ENCODE measurements around the gene LENEP.
A peak's percentile ranks its signal among the peaks of the same experiment; 100 is the strongest.

LENEP gene

GRCh38 chr1:154993572-154994268 lies at the start of gene LENEP:
TSS of gene LENEP (plus strand) at chr1:154993586. CDS start at chr1:154993608, 22 bp downstream.
- H3K4me3 ChIP-seq (ENCODE audit: low read depth, low read length) = no peak within 1 kb of the TSS
- no peak for TF ChIP-seq CTCF (IDR thresholded peaks at IDR 0.05; ENCODE audit: borderline replicate concordance, insufficient read depth, low read depth, low read length)

- peak; percentile 86 for TF ChIP-seq CTCF (IDR thresholded peaks at IDR 0.05; ENCODE audit: borderline replicate concordance, insufficient read depth, low read depth, low read length)
- peak overlapping the region; percentile 13 for H3K4me3 ChIP-seq (ENCODE audit: low read depth, low read length)
These were observed 49.6 kb upstream of the LENEP start for GRCh38 chr1:154943649-154944400.

GRCh38 chr1:154944401-154945159 lies 48.8 kb upstream of the LENEP start:
- no peak for TF ChIP-seq CTCF (IDR thresholded peaks at IDR 0.05; ENCODE audit: borderline replicate concordance, insufficient read depth, low read depth, low read length)
- H3K4me3 ChIP-seq (ENCODE audit: low read depth, low read length) = no peak overlapping the region

GRCh38 chr1:154945160-154945961 lies 48.0 kb upstream of the LENEP start:
- H3K4me3 ChIP-seq (ENCODE audit: low read depth, low read length) = no peak overlapping the region
- TF ChIP-seq CTCF (IDR thresholded peaks at IDR 0.05; ENCODE audit: borderline replicate concordance, insufficient read depth, low read depth, low read length) = no peak

- no peak overlapping the region for H3K4me3 ChIP-seq (ENCODE audit: low read depth, low read length)
- TF ChIP-seq CTCF (IDR thresholded peaks at IDR 0.05; ENCODE audit: borderline replicate concordance, insufficient read depth, low read depth, low read length) = no peak
These were observed 47.2 kb upstream of the LENEP start for GRCh38 chr1:154945962-154946850.

- no peak overlapping the region for H3K4me3 ChIP-seq (ENCODE audit: low read depth, low read length)
- TF ChIP-seq CTCF (IDR thresholded peaks at IDR 0.05; ENCODE audit: borderline replicate concordance, insufficient read depth, low read depth, low read length) = no peak
These were observed 45.3 kb upstream of the LENEP start for GRCh38 chr1:154948079-154948478.

Measured in GM12875 (cell line).